ENCODE results near the gene OBSCN. TPM values are rescaled to one million over a fixed set of nuclear protein-coding genes. Genes with fewer than 3 reads are reported as not detected.

The OBSCN gene
- total RNA-seq, 2 experiments from 2014 or later: 80.8 to 82.2 TPM

DNA sequence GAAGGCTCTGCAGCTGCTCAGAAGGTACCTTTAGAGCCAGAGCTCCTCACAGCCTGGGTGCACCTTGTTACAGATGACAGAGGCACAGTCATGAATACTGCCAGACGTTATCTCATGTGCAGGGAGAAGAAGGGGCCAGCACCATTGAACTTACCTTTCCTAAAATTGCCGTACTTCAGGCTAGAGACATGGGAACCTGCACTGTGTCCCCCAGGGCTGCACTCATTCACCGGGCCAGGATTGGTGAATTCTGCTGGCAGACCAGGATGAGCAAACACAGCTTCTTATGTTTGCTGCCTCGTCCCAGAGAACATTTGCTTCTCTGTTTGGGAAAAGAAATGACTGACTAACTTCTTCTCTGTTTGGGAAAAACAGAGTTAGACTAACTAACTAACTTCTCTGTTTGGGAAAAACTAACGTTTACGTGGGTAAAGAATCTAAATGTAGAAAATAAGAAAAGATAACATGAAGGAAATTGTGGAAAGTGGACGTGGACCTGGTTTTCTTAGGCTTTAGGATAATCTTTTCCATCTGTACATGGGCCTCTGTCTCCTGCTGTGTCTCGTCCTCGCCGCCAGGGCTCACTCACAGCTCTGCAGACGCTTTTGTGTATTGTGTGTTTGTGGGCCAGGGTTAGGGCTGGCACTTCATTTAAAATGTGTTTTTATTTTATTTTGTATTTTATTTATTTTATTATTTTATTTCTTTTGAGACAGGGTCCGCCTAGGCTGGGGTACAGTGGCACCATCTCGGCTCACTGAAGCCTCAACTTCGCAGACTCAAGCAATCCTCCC, 9.9 kb downstream of the OBSCN start:
- DNase-seq: no peak
- H3K9me3 ChIP-seq (ENCODE audit: control insufficient read depth in 1 of 2, insufficient read depth in 1 of 2, low read length in 2 of 2): no peaks in the 10 kb centered on the region
- H3K4me3 ChIP-seq (ENCODE audit: low read length): no peak overlapping the region
- peaks cover 18% of the 10 kb centered on the region for H3K4me1 ChIP-seq (ENCODE audit: insufficient read depth, low read length)
- H3K36me3 ChIP-seq (ENCODE audit: insufficient read depth, low read length): peaks cover 9% of the 10 kb centered on the region
- intact Hi-C loops (cut with DNase I, micrococcal nuclease): loop anchor here in 1 of 2 experiments (5.0 kb wide), 1 partner anchor 195 kb away; no protein-coding TSS in a partner anchor
- Mint-ChIP-seq H3K27me3 (no peaks in the 10 kb centered on the region), H3K36me3 (ENCODE audit: low read depth) (peaks cover 56% of the 10 kb centered on the region), H3K4me3 (no peak overlapping the region), H3K4me1 (ENCODE audit: low read depth) (peaks cover 15% of the 10 kb centered on the region), H3K27ac (no peak overlapping the region), H3K9me3 (no peaks in the 10 kb centered on the region)
- CTCF ChIA-PET: no interaction called here
- TF ChIP-seq, protein P1, sequence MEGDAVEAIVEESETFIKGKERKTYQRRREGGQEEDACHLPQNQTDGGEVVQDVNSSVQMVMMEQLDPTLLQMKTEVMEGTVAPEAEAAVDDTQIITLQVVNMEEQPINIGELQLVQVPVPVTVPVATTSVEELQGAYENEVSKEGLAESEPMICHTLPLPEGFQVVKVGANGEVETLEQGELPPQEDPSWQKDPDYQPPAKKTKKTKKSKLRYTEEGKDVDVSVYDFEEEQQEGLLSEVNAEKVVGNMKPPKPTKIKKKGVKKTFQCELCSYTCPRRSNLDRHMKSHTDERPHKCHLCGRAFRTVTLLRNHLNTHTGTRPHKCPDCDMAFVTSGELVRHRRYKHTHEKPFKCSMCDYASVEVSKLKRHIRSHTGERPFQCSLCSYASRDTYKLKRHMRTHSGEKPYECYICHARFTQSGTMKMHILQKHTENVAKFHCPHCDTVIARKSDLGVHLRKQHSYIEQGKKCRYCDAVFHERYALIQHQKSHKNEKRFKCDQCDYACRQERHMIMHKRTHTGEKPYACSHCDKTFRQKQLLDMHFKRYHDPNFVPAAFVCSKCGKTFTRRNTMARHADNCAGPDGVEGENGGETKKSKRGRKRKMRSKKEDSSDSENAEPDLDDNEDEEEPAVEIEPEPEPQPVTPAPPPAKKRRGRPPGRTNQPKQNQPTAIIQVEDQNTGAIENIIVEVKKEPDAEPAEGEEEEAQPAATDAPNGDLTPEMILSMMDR (IDR thresholded peaks at IDR 0.05): no peak
- POLR2A ChIA-PET: no interaction called here
- H3K27ac ChIP-seq (ENCODE audit: low read depth in 1 of 2, low read length in 2 of 2): no peak overlapping the region
- ATAC-seq (ENCODE audit: poor library complexity): no peak
- no peaks in the 10 kb centered on the region for H3K27me3 ChIP-seq (ENCODE audit: control insufficient read depth in 1 of 2, insufficient read depth in 2 of 2, low read length in 2 of 2)

GRCh38 chr1:228218513-228219244, 10.8 kb downstream of the OBSCN start:
- Histone ChIP-seq H3K36me3 (ENCODE audit: insufficient read depth, low read length) (peaks cover 9% of the 10 kb centered on the region), H3K4me1 (ENCODE audit: insufficient read depth, low read length) (peaks cover 11% of the 10 kb centered on the region), H3K9me3 (ENCODE audit: control insufficient read depth in 1 of 2, insufficient read depth in 1 of 2, low read length in 2 of 2) (no peaks in the 10 kb centered on the region), H3K27ac (ENCODE audit: low read depth in 1 of 2, low read length in 2 of 2) (no peak overlapping the region), H3K4me3 (ENCODE audit: low read length) (no peak overlapping the region), H3K27me3 (ENCODE audit: control insufficient read depth in 1 of 2, insufficient read depth in 2 of 2, low read length in 2 of 2) (no peaks in the 10 kb centered on the region)
- no peaks in the 10 kb centered on the region for H3K27me3 Mint-ChIP-seq
- no peak for DNase-seq
- ChIA-PET POLR2A (no interaction called here), CTCF (no interaction called here)
- H3K27ac Mint-ChIP-seq: no peak overlapping the region
- H3K4me1 Mint-ChIP-seq (ENCODE audit: low read depth): peaks cover 13% of the 10 kb centered on the region
- no peaks in the 10 kb centered on the region for H3K9me3 Mint-ChIP-seq
- TF ChIP-seq, protein P1 (IDR thresholded peaks at IDR 0.05): no peak
- no peak overlapping the region for H3K4me3 Mint-ChIP-seq
- intact Hi-C loops (cut with DNase I, micrococcal nuclease): loop anchor here in 1 of 2 experiments (5.0 kb wide), 1 partner anchor 194 kb away; no protein-coding TSS in a partner anchor
- ATAC-seq (ENCODE audit: poor library complexity): no peak
- H3K36me3 Mint-ChIP-seq (ENCODE audit: low read depth): peaks cover 61% of the 10 kb centered on the region

DNA sequence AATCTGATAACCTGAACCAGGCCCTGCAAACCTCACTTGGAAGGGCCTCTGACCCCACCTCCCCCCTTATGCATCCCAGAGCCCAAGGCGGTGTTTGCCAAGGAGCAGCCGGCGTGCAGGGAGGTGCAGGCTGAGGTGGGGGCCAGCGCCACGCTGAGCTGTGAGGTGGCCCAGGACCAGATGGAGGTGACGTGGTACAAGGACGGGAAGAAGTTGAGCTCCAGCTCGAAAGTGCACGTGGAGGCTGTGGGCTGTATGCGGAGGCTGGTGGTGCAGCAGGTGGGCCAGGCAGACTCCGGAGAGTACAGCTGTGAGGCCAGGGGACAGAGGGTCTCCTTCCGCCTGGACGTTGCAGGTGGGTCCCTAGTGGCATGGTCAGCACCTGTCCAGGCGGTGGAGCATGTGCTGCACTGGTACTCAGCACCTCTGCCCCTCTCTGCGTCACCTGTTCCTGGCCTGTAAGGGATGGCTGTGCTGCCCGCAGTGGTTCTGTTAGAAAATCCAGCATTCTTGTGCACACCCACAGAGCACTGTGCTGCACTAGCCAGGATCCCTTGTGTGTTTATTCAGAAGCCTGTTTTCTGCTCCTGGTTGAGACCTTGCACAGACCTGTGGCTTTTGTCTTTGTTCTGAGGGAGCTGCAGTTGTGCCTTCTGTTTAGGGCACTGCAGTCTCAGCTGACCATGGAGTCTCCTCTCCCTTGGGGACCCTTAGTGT, 11.6 kb downstream of the OBSCN start:
- Mint-ChIP-seq H3K36me3 (ENCODE audit: low read depth) (peaks cover 68% of the 10 kb centered on the region), H3K4me1 (ENCODE audit: low read depth) (peaks cover 13% of the 10 kb centered on the region), H3K27ac (no peak overlapping the region), H3K9me3 (no peaks in the 10 kb centered on the region), H3K4me3 (no peak overlapping the region), H3K27me3 (no peaks in the 10 kb centered on the region)
- ChIA-PET POLR2A (no interaction called here), CTCF (no interaction called here)
- ATAC-seq (ENCODE audit: poor library complexity) (no peak), DNase-seq (no peak)
- H3K4me1 ChIP-seq (ENCODE audit: insufficient read depth, low read length): peaks cover 4% of the 10 kb centered on the region
- H3K27me3 ChIP-seq (ENCODE audit: control insufficient read depth in 1 of 2, insufficient read depth in 2 of 2, low read length in 2 of 2): no peaks in the 10 kb centered on the region
- peaks cover 14% of the 10 kb centered on the region for H3K36me3 ChIP-seq (ENCODE audit: insufficient read depth, low read length)
- TF ChIP-seq, protein P1 (IDR thresholded peaks at IDR 0.05): no peak
- peaks cover under 1 to 4% of the 10 kb centered on the region in 2 experiments for H3K9me3 ChIP-seq (ENCODE audit: control insufficient read depth in 1 of 2, insufficient read depth in 1 of 2, low read length in 2 of 2)
- intact Hi-C loops (cut with DNase I, micrococcal nuclease): loop anchor here in 1 of 2 experiments (5.0 kb wide), 1 partner anchor 193 kb away; no protein-coding TSS in a partner anchor
- H3K27ac ChIP-seq (ENCODE audit: low read depth in 1 of 2, low read length in 2 of 2): no peak overlapping the region
- no peak overlapping the region for H3K4me3 ChIP-seq (ENCODE audit: low read length)
